Head of caudate nucleus (tissue), 42 donors: ENCODE measurements around the gene OR52N4.
"Not testable (repeated sequence)": the region's sequence is repeated elsewhere in the genome, so short reads cannot be mapped to it uniquely, and the experiment has no call there.

Source experiments
- DNase-seq, 42 donors: peaks; one replicate each; pipeline versions ENCODE4 v3.0.0 to v3.0.0-alpha.2; 2020 to 2021; ENCODE audit warnings: mixed read lengths in 7 of 42
- intact Hi-C: fragments of 100-400 bp; cut with DNase I; formaldehyde crosslinking; loops from one replicate; pipeline ENCODE4 v1.15.0; 2022

The OR52N4 gene

DNA sequence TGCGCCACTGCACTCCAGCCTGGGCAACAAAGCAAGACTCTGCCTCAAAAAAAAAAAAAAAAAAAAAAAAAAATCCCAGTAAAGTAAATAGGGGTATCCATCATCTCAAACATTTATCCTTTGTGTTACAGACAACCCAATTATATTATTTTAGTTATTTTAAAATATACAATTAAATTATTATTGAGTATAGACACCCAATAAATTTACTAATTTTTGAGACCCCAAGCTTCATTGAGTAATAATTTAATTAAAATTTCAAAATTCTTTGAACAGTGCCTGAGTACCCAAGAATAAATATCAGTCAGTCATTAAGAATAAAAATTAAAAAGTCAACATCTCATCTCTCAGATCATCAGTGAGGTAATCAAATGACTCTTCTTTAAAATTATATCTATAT lies at the start of gene OR52N4:
Gene OR52N4, plus strand, starts transcription at position 301 of the 400 bp plus-strand sequence. CDS start 498 bp downstream, outside the sequence.
- intact Hi-C loops = no loop called here

GRCh38 chr11:5705688-5706087 lies 48.4 kb upstream of the OR52N4 start:
- intact Hi-C loops = no loop called here
- DNase-seq = no peak

More for the DNA sequence above, at the start of gene OR52N4:
- DNase-seq = no peak

GRCh38 chr11:5712507-5712906 lies 41.5 kb upstream of the OR52N4 start:
- intact Hi-C loops = no loop called here
- DNase-seq = no peak

GRCh38 chr11:5713695-5714094 lies 40.3 kb upstream of the OR52N4 start:
- intact Hi-C loops = no loop called here
- DNase-seq = no peak

DNA sequence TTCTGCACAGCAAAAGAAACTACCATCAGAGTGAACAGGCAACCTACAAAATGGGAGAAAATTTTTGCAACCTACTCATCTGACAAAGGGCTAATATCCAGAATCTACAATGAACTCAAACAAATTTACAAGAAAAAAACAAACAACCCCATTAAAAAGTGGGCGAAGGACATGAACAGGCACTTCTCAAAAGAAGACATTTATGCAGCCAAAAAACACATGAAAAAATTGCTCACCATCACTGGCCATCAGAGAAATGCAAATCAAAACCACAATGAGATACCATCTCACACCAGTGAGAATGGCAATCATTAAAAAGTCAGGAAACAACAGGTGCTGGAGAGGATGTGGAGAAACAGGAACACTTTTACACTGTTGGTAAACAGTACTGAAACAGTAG lies 37.5 kb upstream of the OR52N4 start:
- DNase-seq, intact Hi-C loops: not testable (repeated sequence)

DNA sequence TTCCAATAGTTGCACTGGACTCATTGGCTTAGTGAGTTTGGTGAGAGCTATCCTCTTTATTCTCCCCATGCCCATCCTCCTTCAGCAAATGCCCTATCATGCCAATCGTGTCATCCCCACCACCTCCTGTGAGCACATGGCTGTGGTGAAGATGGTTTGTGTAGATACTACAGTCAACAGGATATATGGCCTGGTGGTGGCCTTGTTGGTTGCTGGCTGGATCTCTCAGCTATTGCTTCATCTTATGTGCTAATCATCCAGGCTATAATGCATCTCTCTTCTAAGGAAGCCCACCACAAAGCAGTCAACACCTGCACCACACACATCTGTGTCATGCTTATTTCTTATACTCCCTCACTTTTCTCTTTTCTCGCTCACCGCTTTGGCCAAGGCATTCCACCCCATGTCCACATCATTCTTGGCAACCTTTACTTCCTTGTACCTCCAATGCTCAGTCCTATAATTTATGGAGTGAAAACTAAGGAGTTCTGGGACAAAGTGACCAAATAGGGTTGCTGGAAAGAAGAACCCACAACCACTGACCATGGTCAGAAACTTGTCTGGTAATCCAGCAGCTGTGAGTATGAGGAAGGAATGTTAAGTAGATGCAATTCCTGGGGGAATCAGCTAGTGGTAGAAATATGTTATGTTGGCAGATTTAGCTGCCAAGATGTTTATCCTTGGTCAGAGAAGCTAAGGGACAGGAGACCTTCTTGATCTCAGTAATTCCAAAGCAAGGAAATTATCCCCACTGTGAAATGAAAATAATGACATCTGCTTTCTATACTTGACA lies 34.1 kb upstream of the OR52N4 start:
- no peak for DNase-seq

GRCh38 chr11:5722622-5723021 lies 31.4 kb upstream of the OR52N4 start:
- intact Hi-C loops = no loop called here
- no peak for DNase-seq

More for the DNA sequence above, 34.1 kb upstream of the OR52N4 start:
- intact Hi-C loops = no loop called here

DNA sequence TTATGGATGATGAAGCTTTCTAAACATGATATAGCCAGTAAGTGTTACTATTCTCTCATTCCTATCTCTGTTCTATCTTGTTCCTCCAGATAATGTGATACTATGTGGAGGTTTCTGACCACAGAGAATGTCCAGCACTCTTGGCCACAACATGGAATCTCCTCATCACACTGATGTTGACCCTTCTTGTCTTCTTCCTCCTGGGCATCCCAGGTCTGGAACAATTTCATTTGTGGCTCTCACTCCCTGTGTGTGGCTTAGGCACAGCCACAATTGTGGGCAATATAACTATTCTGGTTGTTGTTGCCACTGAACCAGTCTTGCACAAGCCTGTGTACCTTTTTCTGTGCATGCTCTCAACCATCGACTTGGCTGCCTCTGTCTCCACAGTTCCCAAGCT lies 27.7 kb upstream of the OR52N4 start:
- intact Hi-C loops = no loop called here
- no peak for DNase-seq

GRCh38 chr11:5727691-5728090 lies 26.4 kb upstream of the OR52N4 start:
- intact Hi-C loops = no loop called here

DNA sequence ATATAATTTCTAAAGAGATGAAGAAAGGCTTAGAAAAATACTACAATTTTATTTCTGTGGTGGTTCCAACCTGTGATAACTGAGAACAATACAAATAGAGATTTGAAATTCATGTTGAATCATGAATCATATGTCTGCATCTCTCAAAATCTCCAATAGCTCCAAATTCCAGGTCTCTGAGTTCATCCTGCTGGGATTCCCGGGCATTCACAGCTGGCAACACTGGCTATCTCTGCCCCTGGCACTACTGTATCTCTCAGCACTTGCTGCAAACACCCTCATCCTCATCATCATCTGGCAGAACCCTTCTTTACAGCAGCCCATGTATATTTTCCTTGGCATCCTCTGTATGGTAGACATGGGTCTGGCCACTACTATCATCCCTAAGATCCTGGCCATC lies 17.6 kb upstream of the OR52N4 start, which contains the start of gene OR56B1:
Gene OR56B1, plus strand, starts transcription at position 53 of the 400 bp plus-strand sequence. Its CDS starts 69 bp downstream, at position 122.
- intact Hi-C loops = no loop called here
- no peak for DNase-seq

More at GRCh38 chr11:5727691-5728090, 26.4 kb upstream of the OR52N4 start:
- DNase-seq = no peak

DNA sequence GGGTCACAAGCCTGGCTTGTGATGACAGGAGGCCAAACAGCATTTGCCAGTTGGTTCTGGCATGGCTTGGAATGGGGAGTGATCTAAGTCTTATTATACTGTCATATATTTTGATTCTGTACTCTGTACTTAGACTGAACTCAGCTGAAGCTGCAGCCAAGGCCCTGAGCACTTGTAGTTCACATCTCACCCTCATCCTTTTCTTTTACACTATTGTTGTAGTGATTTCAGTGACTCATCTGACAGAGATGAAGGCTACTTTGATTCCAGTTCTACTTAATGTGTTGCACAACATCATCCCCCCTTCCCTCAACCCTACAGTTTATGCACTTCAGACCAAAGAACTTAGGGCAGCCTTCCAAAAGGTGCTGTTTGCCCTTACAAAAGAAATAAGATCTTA lies 17.0 kb upstream of the OR52N4 start:
- intact Hi-C loops = no loop called here
- DNase-seq = no peak

- no peak for DNase-seq
- intact Hi-C loops = no loop called here
Measured at GRCh38 chr11:5737670-5738392, 16.2 kb upstream of the OR52N4 start.

GRCh38 chr11:5738431-5738830 lies 15.6 kb upstream of the OR52N4 start:
- no peak for DNase-seq
- intact Hi-C loops = no loop called here

DNA sequence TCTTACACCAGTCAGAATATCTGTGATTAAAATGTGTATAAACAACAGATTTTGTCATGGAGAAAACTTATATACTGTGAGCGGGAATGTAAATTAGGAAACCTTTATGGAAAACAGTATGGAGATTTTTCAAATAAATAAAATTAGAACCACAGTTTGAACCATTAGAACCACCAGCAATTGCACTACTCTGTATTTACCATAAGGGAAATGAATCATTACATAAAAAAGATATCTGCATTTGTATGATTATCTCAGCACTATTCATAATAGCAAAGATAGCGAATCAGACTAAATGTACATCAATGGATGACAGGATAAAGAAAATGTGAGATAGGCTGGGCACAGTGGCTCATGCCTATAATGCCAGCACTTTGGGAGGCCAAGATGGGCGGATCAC lies 7.4 kb upstream of the OR52N4 start:
- intact Hi-C loops = no loop called here
- no peak for DNase-seq

GRCh38 chr11:5749836-5750235 lies 4.2 kb upstream of the OR52N4 start:
- DNase-seq = no peak
- intact Hi-C loops = no loop called here

DNA sequence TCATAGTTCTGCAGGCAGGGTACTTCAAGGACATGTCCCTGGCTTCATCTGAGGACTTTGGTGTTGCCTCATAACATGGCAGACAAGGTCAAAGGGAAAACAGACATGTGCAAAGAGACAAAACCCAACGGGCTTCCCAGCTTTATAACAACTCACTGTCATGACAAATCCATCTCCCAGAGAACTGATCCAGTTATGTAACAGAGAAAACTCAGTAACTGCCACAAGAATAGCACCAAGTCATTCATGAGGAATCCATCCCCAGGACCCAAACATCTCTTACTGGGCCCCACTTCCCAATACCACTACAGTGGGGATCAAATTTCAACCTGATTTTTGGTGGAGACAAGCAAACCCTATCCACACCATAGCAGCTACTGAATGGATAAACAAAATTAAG lies 13.0 kb downstream of the OR52N4 start:
- DNase-seq = no peak
- intact Hi-C loops = no loop called here

DNA sequence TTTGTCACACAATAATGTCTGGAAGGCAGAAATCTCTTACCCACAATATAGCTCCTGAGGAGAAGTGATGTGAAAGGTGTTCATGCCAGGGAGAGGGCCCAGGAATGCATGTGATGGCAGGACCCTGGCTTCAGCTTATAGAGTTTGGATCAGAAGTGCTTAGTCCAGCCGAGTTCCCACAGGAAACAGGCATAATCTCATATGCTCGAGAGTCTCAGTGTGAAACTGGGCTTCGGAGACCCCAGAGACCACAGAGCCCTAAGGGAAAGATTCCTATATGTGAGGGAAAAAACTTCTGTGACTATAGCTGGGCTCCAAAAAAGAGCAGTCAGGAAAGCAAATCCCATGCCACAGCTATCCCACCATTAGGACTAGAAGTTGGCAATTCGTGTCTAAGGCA lies 29.2 kb downstream of the OR52N4 start, which contains the start of gene OR52N5:
Gene OR52N5, minus strand, starts transcription at position 101 of the 400 bp plus-strand sequence. CDS start 4,721 bp downstream, outside the sequence.
- no peak for DNase-seq
- intact Hi-C loops = no loop called here

DNA sequence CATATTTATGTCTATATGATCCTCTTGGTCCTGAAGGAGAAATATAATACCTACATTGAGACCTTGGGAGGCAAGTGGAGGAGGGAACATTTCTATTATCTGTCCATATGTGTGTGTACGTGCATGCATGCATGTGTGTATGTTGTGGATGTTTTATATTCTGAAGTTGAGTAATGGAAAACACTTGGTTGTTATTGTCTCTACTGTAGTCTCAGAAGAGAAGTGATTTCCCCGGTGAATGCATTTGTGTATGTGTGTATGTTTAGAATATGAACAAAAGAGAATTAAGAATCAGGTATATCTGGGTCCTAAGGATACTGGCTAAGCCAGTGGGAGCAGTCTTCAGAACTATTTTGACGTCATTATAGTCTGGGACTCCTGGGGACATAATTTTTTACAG lies 37.1 kb downstream of the OR52N4 start, which contains the start of gene OR52N1:
Gene OR52N1, minus strand, starts transcription at position 101 of the 400 bp plus-strand sequence. CDS start 2,449 bp downstream, outside the sequence.
- intact Hi-C loops = no loop called here

DNA sequence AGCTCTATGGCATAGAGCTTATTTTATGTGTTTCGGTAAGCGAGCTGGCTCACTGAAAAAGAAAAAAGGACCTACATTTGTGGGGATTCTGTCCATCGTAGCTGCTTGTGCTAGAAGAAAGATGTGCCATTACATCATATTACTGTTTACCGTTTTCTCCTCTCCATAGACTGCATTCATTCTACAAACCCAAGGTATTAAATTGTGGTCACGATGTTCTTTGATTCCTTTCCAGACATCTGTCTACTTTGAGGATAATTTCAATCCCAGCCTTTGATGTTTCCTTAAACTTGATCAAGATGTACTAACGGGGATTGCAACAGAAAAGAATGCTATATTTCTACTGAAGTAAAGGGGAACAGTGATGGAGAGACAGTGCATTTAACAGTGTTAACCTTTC lies 42.5 kb downstream of the OR52N4 start:
- no peak for DNase-seq
- intact Hi-C loops = no loop called here

More for the DNA sequence above, 37.1 kb downstream of the OR52N4 start, which contains the start of gene OR52N1:
- DNase-seq = no peak

DNA sequence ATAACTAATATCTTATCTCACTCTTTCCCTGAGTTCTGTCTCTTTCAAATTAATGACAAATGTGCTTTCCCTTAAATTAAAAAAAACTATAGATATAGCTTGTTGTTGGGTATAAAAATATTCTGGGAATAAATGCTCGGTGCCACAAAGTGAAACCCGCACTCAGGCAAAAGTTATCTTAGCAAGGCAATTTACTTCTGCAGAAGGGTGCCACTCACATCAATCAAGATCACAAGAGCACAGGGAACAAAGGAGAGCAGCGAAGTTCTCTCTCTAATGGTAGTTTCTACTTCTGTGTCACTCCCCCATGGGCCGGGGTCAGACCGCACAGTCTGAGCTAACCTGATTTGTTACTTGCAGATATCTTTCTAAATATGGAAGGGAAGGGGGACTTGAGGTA lies 49.9 kb downstream of the OR52N4 start:
- intact Hi-C loops = no loop called here
- no peak for DNase-seq
